HUES6 (cell line): ENCODE results near the gene ARHGEF16.

Experiments
- H3K27ac ChIP-seq: 2 replicates; pipeline ENCODE4 v1.7.0; 2013; ENCODE audit warnings: low read depth, mild to moderate bottlenecking, low read length, inconsistent platforms
- H3K27me3 ChIP-seq: 2 replicates; pipeline ENCODE4 v1.6.1; 2013; ENCODE audit warnings: low read length; ENCODE audit not compliant: control insufficient read depth, insufficient read depth
- H3K36me3 ChIP-seq: 2 replicates; pipeline ENCODE4 v1.6.1; 2013; ENCODE audit warnings: low read length; ENCODE audit not compliant: control insufficient read depth, insufficient read depth
- H3K4me1 ChIP-seq: 2 replicates; pipeline ENCODE4 v1.6.1; 2013; ENCODE audit warnings: low read length; ENCODE audit not compliant: control insufficient read depth, insufficient read depth
- H3K4me3 ChIP-seq: 2 replicates; pipeline ENCODE4 v1.5.1; 2013; ENCODE audit warnings: low read depth, low read length
- H3K9ac ChIP-seq: one replicate; pipeline ENCODE4 v1.6.1; 2013; ENCODE audit warnings: mild to moderate bottlenecking, low read length
- H3K9me3 ChIP-seq: 2 replicates; pipeline ENCODE4 v1.6.1; 2013; ENCODE audit warnings: low read depth, low read length; ENCODE audit not compliant: control insufficient read depth, insufficient read depth

Gene ARHGEF16

DNA sequence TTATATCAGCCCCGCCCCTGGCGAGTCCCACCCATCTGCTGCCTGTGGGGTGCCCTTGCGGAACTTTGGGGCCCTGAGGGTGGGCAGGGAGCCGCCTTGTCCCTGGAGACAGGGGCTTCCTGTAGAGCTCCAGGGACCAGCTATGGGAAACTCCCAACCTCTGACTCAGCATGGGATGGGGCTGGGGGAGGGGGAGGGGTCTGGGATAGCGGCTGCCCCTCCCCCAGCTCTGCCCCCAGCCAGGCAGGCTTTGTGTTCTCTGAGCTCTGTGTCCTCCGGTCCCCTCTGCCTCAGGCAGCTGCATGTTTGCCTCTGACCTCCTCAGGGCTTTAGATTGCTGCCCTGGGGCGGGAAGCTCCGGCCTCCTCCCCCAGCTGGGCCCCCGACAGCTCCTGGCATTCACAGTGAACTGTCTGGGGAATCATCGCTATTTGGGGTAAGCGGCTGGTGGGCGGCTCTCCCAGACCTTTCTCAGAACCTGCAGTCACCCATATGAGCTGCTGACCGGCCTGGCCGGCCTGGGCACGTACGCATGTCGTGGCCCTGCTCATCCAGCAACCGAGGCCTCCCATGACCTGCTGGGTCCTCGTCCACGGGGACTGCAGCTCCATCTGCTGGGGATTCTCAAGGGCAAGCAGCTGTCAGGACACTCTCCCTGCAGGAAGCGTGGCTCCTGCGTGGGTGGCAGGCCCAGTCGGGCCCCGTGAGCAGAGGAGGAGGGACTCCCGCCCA, 17.1 kb downstream of the ARHGEF16 start:
- Histone ChIP-seq H3K9me3 (no peaks in the 10 kb centered on the region), H3K4me1 (peaks cover 16% of the 10 kb centered on the region), H3K27ac (peak overlapping the region; percentile 96), H3K27me3 (no peaks in the 10 kb centered on the region), H3K4me3 (peak overlapping the region; percentile 12; the same call in 1 of the 2 replicates), H3K9ac (peak overlapping the region; percentile 72), H3K36me3 (peaks cover 38% of the 10 kb centered on the region)

DNA sequence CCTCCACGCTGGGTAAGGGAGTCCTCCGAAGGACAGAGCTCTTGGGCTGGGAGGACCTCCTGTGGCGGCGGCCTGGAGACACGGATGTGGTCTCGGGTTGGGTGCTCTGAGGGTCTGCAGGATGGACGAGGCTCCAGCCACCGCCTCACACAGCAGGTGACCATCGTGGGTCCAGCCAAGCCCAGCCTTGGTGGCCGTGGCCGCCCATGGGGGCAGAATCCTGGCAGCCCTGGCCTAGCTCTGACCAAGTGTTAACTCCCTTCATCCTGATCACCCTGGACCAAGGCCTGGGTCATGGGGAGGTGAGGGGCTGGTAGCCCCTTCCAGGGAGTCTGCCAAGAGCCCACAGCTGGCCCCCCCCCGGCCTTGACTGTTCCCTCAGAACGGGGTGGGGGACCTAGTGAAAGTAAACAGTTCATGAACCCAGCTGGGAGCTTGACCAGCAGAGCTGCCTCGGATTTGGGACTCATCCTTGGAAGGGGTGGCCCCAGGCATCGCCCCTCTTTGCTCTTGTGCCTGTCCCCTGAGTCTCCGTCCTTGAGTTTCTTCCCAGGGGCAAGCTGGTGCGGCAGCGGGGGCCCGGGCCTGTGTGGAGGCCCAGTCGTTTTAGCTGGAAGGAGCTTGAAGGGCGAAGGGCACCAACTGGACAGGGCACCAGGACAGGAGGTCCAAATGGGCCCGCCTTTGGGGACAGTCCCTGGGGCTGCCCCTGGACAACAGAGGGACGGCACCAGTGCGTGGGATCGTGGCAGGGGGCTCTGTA, 17.8 kb downstream of the ARHGEF16 start:
- H3K4me3 ChIP-seq: peak overlapping the region; percentile 12; the same call in 1 of the 2 replicates
- peak overlapping the region; percentile 72 for H3K9ac ChIP-seq
- no peaks in the 10 kb centered on the region for H3K27me3 ChIP-seq
- H3K9me3 ChIP-seq: no peaks in the 10 kb centered on the region
- peak overlapping the region; percentile 96 for H3K27ac ChIP-seq
- peaks cover 38% of the 10 kb centered on the region for H3K36me3 ChIP-seq
- peaks cover 16% of the 10 kb centered on the region for H3K4me1 ChIP-seq

DNA sequence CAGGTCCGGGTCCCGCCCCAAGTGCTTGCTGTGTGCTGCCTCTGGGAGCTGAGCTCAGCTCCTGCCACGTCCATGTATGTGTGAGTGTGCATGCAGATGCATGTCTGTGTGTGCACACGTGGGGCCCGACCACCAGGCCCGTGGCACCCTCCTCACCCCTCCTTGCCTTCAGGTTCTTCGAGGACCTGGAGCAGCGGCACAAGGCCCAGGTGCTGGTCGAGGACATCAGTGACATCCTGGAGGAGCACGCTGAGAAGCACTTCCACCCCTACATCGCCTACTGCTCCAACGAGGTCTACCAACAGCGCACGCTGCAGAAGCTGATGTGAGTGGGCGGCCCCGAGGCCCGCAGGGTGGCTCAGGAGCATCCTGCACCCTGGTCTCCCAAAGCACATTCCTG, 18.4 kb downstream of the ARHGEF16 start:
- Histone ChIP-seq H3K4me1 (peaks cover 16% of the 10 kb centered on the region), H3K36me3 (peaks cover 41% of the 10 kb centered on the region), H3K9ac (no peak overlapping the region), H3K27me3 (no peaks in the 10 kb centered on the region), H3K27ac (no peak overlapping the region), H3K4me3 (no peak overlapping the region), H3K9me3 (no peaks in the 10 kb centered on the region)

DNA sequence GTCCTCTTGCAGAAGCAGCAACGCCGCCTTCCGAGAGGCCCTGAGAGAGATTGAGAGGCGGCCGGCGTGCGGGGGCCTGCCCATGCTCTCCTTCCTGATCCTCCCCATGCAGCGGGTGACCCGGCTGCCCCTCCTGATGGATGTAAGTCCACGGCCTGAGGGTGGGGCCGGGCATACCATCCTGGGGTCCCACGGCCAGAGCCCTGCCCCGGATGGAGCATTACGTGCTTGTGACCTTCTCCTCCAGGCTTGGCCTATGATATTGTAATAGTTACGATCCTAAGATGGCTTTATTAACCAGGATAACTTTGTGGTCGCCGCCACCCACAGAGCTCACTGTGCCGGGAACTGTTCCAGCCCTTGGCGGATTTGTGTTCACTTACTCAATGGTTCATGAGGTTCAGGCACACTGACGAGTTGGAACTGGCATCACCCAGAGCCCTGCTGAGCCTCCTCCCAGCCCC, 18.9 kb downstream of the ARHGEF16 start:
- peaks cover 16% of the 10 kb centered on the region for H3K4me1 ChIP-seq
- no peak overlapping the region for H3K27ac ChIP-seq
- no peaks in the 10 kb centered on the region for H3K27me3 ChIP-seq
- H3K9ac ChIP-seq: no peak overlapping the region
- no peak overlapping the region for H3K4me3 ChIP-seq
- H3K36me3 ChIP-seq: peaks cover 45% of the 10 kb centered on the region
- H3K9me3 ChIP-seq: no peaks in the 10 kb centered on the region

DNA sequence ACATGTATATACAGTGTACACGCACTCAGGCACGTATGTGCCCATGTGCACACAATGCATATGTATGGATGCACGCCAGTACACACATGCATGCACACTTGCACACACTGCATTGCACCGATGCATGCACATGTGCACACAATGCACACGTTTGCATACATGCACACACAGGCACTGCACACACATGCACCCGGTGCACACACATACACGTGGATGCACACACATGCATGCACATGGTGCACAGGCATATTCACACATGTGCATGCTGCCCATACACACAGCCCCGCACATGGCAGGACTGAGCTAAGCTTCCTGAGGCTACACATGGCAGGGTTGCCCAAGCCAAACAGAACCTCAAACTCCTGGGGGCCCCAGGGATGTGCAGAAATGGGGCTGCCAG, 19.6 kb downstream of the ARHGEF16 start:
- H3K9ac ChIP-seq: no peak overlapping the region
- H3K4me1 ChIP-seq: peaks cover 16% of the 10 kb centered on the region
- H3K4me3 ChIP-seq: no peak overlapping the region
- no peaks in the 10 kb centered on the region for H3K9me3 ChIP-seq
- H3K36me3 ChIP-seq: peaks cover 46% of the 10 kb centered on the region
- no peak overlapping the region for H3K27ac ChIP-seq
- no peaks in the 10 kb centered on the region for H3K27me3 ChIP-seq

- no peaks in the 10 kb centered on the region for H3K27me3 ChIP-seq
- H3K9ac ChIP-seq: no peak overlapping the region
- H3K9me3 ChIP-seq: no peaks in the 10 kb centered on the region
- H3K4me1 ChIP-seq: peaks cover 16% of the 10 kb centered on the region
- peaks cover 41% of the 10 kb centered on the region for H3K36me3 ChIP-seq
- no peak overlapping the region for H3K27ac ChIP-seq
- H3K4me3 ChIP-seq: no peak overlapping the region
These were observed 20.0 kb downstream of the ARHGEF16 start for GRCh38 chr1:3474421-3474820.

DNA sequence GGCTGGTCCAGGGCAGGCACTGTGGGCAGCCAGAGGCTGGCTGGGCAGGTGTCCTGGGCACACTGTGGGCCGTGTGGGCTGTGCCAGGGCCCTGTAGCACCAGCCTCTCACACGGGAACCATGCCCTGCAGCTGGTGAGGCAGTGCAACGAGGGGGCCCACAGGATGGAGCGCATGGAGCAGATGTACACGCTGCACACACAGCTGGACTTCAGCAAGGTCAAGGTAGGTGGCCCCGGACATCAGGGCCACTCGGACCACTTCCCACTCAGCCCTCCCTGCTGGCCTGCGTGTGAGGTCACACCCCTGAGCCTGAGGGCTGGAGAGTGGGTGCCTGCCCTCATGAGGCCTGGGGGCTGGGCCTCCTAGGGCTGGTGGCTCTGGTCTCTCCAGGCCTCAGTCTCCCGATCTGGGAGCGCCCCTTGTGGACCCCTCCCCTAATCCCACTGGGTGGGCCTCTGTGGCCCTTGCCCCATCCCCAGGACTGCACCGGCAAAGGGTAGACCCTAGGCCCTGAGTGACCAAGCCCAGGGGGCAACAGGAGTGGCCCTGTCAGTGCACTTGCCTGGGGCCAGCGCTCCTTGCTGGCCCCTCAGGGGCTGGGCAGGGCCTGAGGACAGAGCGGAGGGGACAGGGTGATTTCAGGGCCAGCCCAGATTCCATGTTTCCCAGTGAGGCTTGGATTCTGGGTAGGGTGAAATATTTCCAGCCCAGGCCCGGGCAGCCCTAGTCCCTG, 21.5 kb downstream of the ARHGEF16 start:
- H3K9me3 ChIP-seq: no peaks in the 10 kb centered on the region
- no peaks in the 10 kb centered on the region for H3K27me3 ChIP-seq
- H3K36me3 ChIP-seq: peaks cover 38% of the 10 kb centered on the region

GRCh38 chr1:3476666-3477065, 22.2 kb downstream of the ARHGEF16 start:
- no peak overlapping the region for H3K27ac ChIP-seq
- H3K4me1 ChIP-seq: peaks cover 5% of the 10 kb centered on the region
- H3K27me3 ChIP-seq: no peaks in the 10 kb centered on the region
- H3K36me3 ChIP-seq: peaks cover 38% of the 10 kb centered on the region
- no peak overlapping the region for H3K4me3 ChIP-seq
- no peak overlapping the region for H3K9ac ChIP-seq
- no peaks in the 10 kb centered on the region for H3K9me3 ChIP-seq

More for the DNA sequence above, 21.5 kb downstream of the ARHGEF16 start:
- Histone ChIP-seq H3K4me1 (peaks cover 11% of the 10 kb centered on the region), H3K9ac (no peak overlapping the region), H3K4me3 (no peak overlapping the region), H3K27ac (no peak overlapping the region)

DNA sequence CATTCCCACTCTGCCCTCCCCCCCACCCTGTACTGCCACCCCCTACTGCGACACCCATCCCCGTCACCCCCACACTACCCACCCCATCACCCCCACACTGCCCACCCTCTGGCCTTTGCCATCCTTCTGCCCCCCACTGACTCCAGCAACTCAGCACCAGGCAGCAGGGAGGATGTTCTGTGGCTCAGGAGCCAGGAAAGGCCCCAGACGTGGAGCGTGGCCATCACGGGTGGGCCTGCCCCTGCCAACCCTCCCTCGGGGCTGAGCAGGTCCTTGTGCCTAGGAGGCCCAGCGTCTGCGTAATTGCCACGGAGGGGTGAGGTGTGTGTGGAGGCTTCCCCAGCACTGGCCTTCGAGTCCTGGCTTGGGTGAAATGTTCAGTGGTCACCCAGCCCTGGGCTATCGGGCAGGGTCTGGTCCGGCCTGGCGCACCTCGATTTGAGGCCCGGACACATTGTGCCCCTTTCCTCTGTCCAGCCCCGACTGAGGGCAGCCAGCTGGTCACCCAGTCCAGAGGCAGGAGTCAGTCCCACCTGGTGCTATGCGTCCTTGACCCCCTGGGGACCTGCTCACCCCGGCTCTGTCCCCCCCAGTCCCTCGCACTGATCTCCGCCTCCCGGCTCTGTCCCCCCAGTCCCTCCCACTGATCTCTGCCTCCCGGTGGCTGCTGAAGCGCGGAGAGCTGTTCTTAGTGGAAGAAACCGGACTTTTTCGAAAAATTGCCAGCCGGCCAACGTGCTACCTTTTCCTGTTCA, 23.0 kb downstream of the ARHGEF16 start:
- no peaks in the 10 kb centered on the region for H3K27me3 ChIP-seq
- H3K36me3 ChIP-seq: peaks cover 33% of the 10 kb centered on the region
- no peak overlapping the region for H3K4me3 ChIP-seq
- no peaks in the 10 kb centered on the region for H3K9me3 ChIP-seq
- no peak overlapping the region for H3K27ac ChIP-seq
- H3K9ac ChIP-seq: no peak overlapping the region
- H3K4me1 ChIP-seq: no peaks in the 10 kb centered on the region

DNA sequence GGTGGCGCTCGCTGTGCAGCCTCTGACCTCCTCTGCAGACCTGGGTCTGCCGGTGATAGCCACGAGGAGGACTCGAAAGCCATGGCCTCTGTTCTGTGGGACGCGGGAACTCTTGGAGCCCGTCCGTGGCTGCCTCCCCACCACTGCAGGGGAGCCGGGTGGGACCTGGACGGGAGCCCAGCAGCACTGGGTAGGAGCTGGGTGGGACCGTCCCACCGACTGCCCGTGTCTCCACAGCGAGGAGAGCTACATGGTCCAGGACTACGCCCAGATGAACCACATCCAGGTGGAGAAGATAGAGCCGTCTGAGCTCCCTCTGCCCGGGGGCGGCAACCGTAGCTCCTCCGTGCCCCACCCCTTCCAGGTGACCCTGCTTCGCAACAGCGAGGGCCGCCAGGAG, 23.7 kb downstream of the ARHGEF16 start:
- peaks cover 27% of the 10 kb centered on the region for H3K36me3 ChIP-seq
- H3K9ac ChIP-seq: no peak overlapping the region
- H3K4me3 ChIP-seq: no peak overlapping the region
- H3K4me1 ChIP-seq: no peaks in the 10 kb centered on the region
- H3K27me3 ChIP-seq: no peaks in the 10 kb centered on the region
- no peaks in the 10 kb centered on the region for H3K9me3 ChIP-seq
- no peak overlapping the region for H3K27ac ChIP-seq
